ENCODE results near the gene CDH10. TPM values are rescaled to one million over a fixed set of nuclear protein-coding genes. Genes with fewer than 3 reads are reported as not detected.

CDH10 gene
- total and polyA plus RNA-seq, 2 of the 4 experiments (the other 2 are of a cell fraction), result 0.18 to 0.21 TPM

DNA sequence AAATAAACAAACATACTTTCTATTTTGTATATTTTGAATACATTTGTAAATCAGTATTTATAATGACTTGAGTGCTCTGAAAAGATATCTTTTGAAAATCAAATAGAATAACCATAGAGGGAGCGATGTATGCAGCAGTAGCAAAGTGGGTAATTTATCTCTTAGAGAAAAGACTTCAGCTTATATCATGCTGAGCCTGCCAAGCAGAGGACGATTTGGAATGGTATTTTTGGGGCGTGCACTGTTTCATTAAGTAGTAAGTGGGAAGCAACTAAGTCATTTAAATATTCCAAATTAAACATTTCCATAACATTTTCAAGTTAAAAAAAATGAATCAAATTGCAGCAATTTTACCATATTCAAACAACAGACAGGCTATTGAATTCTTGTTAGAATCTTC, 147.6 kb downstream of the CDH10 start:
- intact Hi-C loops (cut with micrococcal nuclease) (no loop called here), dilution Hi-C loops (cut with HindIII; ENCODE audit: low sequenced_read_pairs, unreplicated experiment) (no loop called here), in situ Hi-C loops (cut with MboI; ENCODE audit: low sequenced_read_pairs) (no loop called here)
- CTCF ChIA-PET, result no interaction called here
- WGBS, 2 experiments (ENCODE audit: extremely low coverage in 2 of 2, insufficient read length in 1 of 2), result no CpG with 5 or more reads among the region's 3 CpGs
- H2AK9ac ChIP-seq (replicated peaks; ENCODE audit: low read depth, low read length, poor library complexity), result no peak overlapping the region
- DNase-seq (no peak), ATAC-seq (ENCODE audit: low read depth) (no peak)
- H3K9me3 ChIP-seq (ENCODE audit: control insufficient read depth, insufficient read depth, low read length), result 0 out of 2 replicates have a peak, but pooled peaks cover 2% of the 10 kb centered on the region
- H2BK15ac ChIP-seq (ENCODE audit: low read depth, low read length), result no peak overlapping the region
- H3K36me3 ChIP-seq (ENCODE audit: control insufficient read depth, insufficient read depth, low read length), result no peaks in the 10 kb centered on the region
- H3K27me3 ChIP-seq (ENCODE audit: control insufficient read depth, insufficient read depth, low read length), result no peaks in the 10 kb centered on the region
- H2BK5ac ChIP-seq (ENCODE audit: low read depth, low read length, poor library complexity, severe bottlenecking), result no peak overlapping the region
- no peaks in the 10 kb centered on the region for H3K9me1 ChIP-seq (ENCODE audit: insufficient read depth, low read length)
- H2BK120ac ChIP-seq (ENCODE audit: low read depth, low read length), result no peak overlapping the region
- H3K4me3 ChIP-seq (ENCODE audit: insufficient read depth, low read depth, low read length), result no peak overlapping the region
- H3K4me2 ChIP-seq (ENCODE audit: low read depth, low read length), result no peak overlapping the region
- no peak overlapping the region for H3K14ac ChIP-seq (replicated peaks; ENCODE audit: low read depth, low read length)
- H3K4me1 ChIP-seq (ENCODE audit: control insufficient read depth, insufficient read depth, low read length), result no peaks in the 10 kb centered on the region
- H4K20me1 ChIP-seq (ENCODE audit: insufficient read depth, low read length), result no peaks in the 10 kb centered on the region
- H2AFZ ChIP-seq (replicated peaks; ENCODE audit: low read length, poor library complexity), result no peak overlapping the region
- H3K18ac ChIP-seq (ENCODE audit: low read depth, low read length), result no peak overlapping the region
- H2AK5ac ChIP-seq (ENCODE audit: low read depth, low read length), result no peak overlapping the region
- no peak for TF ChIP-seq SMC3 (IDR thresholded peaks at IDR 0.05; ENCODE audit: low read depth, low read length)
- TF ChIP-seq RAD21 (IDR thresholded peaks at IDR 0.05; ENCODE audit: low read length), result no peak
- H4K5ac ChIP-seq (ENCODE audit: low read depth, low read length), result no peak overlapping the region
- no peaks in the 10 kb centered on the region for H3K79me1 ChIP-seq (ENCODE audit: low read depth in 1 of 2, low read length in 2 of 2)
- H3K4ac ChIP-seq (ENCODE audit: low read depth, low read length), result no peak overlapping the region
- no peak overlapping the region for H4K91ac ChIP-seq (ENCODE audit: insufficient read depth, low read depth, low read length)
- no peak overlapping the region for H3K23ac ChIP-seq (ENCODE audit: low read depth, low read length)
- no TSS peak for BruUV-seq (replicated peaks)
- no peak overlapping the region for H3K27ac ChIP-seq (ENCODE audit: insufficient read depth, low read length)
- H3K9ac ChIP-seq (ENCODE audit: low read depth, low read length), result no peak overlapping the region
- no peak overlapping the region for H3K56ac ChIP-seq (ENCODE audit: extremely low read depth, insufficient read depth, low read length)
- H2BK20ac ChIP-seq (ENCODE audit: low read depth, low read length), result no peak overlapping the region
- no peak overlapping the region for H4K8ac ChIP-seq (ENCODE audit: low read depth in 2 of 2, low read length in 2 of 2)
- POLR2A ChIA-PET (ENCODE audit: unreplicated experiment), result interaction anchor here (0.6 kb wide), 1 partner anchor 1314 kb away, joined by 3 read pairs; no protein-coding TSS in a partner anchor

Data from IMR-90 (cell line).